Central memory CD4-positive, alpha-beta T cell (primary cell): ENCODE data around the gene F2.

Experiments used
- DNase-seq: peaks from one replicate; pipeline ENCODE4 v3.0.0; 2022

Gene F2

DNA sequence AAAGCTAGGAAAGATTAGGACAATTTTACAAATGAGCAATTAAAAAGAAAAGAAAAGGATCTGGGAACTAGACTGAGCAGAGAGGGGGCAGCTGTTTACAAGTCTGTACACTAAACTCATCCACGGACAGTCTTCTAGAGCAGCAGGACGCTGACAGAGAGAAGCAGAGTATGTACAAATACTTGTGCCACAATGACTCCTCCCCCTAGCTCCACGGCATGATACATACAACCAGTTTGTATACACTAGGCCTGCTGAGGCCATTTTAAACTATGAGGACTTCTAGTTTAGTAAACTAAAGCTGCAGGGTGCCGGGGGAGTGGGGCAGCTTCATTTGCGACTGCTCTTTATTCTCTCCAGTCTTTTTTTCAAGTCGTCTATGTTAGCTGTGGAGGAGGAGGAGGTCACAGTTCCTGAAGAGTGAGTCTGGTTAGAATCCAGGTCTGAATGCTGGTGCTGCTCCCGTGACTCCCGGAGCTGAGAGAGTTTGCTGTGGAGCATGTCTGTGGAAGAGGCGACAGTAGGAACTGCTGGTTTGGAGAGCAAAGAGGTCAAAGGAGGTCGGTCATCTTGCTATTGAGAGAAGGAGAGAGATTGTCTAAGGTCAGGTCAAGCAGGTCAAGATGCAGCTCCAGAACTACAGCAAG, 24.8 kb downstream of the F2 start:
- DNase-seq: no peak

DNA sequence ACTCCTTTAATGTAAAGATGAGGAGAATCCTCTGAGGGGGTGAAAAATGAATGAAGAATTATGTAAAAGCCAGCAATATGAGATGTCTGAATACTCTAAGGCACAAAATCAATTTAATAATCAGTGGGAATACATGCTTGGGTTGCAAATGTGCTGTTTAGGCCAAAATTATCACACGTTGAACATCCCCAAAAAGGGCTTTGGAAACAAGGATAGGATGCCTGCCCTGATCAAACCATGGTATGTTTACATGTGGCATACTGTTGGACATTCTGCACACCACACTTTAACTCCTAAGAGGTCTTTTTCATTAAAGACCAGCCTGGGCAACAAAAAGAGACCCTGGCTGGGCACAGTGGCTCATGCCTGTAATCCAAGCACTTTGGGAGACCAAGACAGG, 26.3 kb downstream of the F2 start:
- DNase-seq: no peak

DNA sequence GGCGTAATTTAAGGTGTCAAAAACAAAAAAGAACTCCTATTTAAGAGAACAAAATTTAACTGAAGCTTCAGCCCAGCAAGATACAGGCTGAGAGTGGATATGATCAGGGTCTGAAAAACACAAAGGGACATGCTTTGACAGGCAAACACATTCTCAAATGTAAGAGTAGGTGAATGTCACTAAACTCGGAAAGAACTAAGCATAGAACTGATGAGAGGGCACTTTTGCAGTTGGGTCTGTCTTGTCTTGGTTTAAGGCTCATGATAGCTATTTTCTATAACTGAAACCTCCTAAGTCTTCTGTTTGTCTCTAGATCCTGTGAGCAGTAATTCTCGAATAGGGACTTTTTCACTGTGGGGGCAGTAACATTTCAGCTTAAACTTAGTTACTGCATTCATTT, 27.0 kb downstream of the F2 start:
- DNase-seq: no peak

DNA sequence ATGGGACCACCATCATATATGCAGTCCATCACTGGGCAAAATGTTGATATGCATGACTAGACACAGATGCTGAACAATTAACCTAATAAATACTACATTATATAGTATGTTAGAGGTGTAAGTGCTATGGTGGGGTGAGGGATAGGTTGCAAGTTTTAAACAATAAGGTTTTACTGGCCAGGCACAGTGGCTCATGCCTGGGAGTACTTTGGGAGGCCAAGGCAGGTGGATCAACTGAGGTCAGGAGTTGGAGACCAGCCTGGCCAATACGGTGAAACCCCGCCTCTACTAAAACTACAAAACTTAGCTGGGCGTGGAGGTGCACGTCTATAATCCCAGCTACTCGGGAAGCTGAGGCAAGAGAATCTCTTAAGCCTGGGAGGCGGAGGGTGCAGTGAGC, 28.1 kb downstream of the F2 start:
- no peak for DNase-seq

DNA sequence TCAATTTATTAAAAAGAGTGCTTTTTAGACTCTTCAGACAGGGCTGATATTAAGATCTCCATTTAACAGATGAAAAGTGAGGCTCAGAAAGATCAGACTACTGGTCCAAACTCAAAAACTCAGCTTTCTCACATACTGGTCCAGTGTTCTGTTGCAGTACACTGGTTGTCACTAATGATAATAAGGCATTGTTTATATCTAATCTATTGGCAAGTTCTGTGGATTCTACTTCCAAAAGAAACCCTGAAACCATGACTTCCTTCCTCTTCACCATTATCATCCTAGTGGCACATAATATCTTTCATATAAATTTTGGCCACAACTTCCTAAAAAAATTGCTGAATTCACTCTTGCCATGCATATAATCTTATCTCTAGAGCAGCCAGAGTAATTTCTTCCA, 36.9 kb downstream of the F2 start:
- no peak for DNase-seq

DNA sequence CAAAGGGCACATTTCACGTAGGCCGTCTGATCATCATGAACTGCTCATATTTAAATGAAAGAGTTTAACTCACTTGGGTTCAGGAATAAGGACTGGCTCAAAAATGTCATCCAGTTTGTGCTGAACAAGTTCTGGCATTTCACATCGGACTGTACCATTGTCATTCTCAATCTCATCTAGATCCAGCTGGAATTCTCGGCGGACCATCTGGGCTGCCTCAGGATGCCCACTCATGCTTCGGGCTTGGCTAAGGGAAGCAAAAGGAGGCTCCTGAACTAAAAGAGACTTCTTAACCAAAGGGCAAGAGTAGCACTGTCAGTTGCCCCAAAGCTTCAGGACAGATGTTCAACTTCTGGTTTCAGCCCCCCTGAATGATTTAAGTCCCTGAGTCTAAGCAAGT, 40.2 kb downstream of the F2 start:
- no peak for DNase-seq

DNA sequence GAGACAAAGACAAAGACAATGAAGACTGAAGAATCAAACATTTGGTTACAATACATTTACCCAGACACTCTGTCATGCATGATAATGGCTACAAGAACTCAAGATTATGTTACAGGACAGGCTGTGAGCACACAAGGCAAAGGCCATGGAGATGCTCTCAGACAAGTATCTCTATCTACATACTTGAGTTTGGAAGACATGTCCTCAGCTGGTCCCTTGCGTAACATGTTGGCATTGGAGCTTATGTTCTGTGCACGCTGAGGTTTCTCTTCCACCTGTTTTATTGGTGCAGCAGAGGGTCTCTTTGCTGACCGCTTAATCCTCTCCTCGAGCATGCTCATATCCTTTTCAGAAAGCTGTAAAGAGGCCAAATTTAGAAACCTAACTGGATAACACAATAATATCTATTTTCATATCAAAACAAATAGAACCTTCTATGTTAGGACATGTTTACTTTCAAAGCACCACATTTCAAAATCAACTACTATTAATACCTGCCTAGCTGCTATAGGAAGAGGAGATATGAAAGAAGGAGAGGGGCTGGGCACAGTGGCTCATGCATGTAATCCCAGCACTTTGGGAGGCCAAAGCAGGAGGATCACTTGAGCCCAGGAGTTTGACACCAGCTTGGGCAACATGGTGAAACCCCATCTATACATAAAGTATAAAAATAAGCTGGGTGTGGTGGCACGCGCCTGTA, 41.6 kb downstream of the F2 start:
- DNase-seq: no peak

DNA sequence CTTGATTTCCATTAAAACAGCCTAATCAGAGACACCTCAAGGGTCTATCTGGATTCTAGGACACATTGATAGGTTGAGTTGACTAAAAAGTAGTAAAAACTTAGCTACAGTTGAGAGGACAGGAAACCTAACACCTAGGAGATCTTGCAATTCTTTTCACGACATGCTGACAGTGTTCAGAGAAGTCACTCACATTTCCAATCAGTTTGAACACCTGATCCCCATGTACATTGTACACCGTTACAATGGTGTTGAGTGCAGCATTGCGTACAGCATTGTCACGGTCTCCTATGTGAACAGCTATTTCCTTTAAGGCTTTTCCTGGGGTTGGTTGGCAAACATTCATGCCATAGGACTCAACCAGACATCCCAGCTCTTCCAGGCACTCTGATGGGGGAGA, 42.8 kb downstream of the F2 start:
- no peak for DNase-seq

DNA sequence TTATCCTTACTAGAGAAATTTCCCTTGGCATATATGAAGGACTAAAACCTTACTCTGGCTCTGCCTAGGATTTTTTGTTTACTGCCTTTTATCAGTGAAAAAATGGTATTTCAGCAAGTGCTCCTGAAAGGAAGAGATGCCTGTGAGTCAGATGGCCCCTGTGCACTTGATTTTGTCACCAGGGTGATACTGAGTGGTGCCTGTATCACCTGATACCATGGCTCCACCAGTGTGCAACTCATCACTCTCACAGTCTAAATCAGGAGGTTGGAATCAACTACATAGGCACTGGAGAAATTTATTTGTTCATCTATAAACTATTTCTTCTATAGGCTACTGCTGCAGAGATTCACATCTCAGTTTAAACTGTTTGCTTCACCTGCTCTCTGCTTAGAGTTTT, 43.2 kb downstream of the F2 start:
- DNase-seq: no peak

DNA sequence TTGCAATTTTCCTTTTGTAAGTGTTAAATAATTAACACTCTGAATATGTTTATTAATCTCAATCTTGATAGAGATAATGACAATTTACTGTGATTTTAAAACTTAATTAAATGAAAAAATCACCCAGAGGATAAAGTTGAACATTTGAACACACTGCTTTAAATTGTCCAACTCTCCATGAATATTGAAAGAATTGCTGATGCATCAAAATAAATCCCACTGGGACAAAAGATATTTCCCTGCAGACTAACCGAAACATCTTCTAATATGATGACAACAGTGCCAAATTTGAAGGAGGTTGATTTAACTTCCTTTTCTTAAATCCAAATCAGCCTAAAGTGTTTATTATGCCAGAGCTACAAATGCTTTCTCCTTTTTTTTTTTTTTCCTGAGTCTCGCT, 47.6 kb downstream of the F2 start:
- DNase-seq: no peak

DNA sequence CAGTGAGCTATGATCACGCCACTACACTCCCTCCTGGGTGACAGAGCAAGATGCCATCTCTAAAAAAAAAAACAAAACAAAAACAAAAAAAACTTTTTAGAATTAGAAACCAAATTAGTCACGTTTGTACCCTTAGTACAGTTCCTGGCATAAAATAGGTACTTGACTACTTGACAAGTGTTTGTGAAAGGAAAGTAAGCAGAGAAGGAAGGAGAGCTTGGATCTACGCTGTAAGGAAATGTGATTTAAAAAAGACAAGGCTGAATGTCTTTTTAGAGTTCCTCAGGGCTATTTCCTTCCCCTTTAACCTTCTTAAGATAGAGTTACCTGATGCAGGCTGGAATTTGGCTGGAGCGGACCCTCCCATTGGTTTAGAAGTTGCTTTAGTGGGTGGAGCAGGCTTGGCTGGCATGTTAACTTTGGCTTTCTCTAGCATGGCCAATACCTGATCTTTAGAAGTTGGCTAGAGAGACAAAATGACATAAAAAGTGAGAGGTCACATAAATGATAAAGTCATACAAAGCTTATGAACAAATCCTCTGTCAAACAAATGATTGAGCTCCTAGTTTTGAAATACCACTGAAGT, 50.7 kb downstream of the F2 start:
- DNase-seq: no peak

DNA sequence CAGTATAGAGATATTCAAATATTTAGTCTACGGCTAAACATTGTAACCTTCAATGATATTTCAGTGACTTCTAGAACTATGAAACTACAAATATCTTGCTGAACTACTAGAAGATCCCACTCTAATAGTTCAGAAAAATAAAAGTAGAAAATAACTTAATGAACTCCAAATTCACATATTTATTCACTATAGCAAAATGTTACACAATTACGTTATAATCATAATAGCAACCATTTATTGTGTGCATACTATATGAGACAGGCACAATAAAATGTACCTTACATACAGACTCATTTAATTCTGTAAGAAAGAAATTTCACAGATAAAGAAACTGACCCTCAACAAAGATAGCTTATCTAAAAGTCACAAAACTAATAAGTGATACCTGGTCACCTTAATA, 57.9 kb downstream of the F2 start:
- DNase-seq: no peak

DNA sequence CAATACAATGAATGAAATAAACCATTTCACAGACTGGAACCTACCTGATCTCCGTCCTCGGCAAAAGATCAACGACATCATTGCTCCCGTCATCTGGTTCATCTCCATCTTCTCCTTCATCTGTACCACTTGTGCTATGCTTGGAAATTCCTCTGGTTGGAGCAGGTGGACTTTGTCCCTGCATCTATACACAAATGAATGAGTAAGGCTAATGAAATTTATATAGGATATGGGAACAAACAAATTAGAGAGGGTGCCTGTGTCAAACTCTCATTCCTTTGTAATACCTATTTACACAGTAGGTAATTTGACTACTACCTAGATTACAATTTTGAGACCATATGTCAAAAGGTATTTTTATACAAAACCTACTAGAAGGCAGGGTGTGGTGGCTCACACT, 59.4 kb downstream of the F2 start:
- no peak for DNase-seq
